ENCODE results near the gene NUP98. TPM values are rescaled to one million over a fixed set of nuclear protein-coding genes. Genes with fewer than 3 reads are reported as not detected.

Gene NUP98
- total RNA-seq, 2 experiments from 2014 or later, result 161 to 186 TPM

- Histone ChIP-seq H3K27me3 (ENCODE audit: control insufficient read depth in 1 of 2, insufficient read depth in 2 of 2, low read length in 2 of 2) (peaks cover 12 to 27% of the 10 kb centered on the region in 2 experiments), H3K9me3 (ENCODE audit: control insufficient read depth in 1 of 2, insufficient read depth in 1 of 2, low read length in 2 of 2) (peaks cover 0 to 10% of the 10 kb centered on the region in 2 experiments), H3K27ac (ENCODE audit: low read depth in 1 of 2, low read length in 2 of 2) (no peak overlapping the region), H3K36me3 (ENCODE audit: insufficient read depth, low read length) (no peaks in the 10 kb centered on the region), H3K4me1 (ENCODE audit: insufficient read depth, low read length) (peaks cover 17% of the 10 kb centered on the region), H3K4me3 (ENCODE audit: low read length) (peak overlapping the region; percentile 49)
- POLR2A ChIA-PET, result no interaction called here
- DNase-seq, result peak; percentile 54 to 87 (median 74)
- H3K27ac Mint-ChIP-seq, result no peak overlapping the region
- H3K4me1 Mint-ChIP-seq (ENCODE audit: low read depth), result peaks cover 5% of the 10 kb centered on the region
- no peaks in the 10 kb centered on the region for H3K36me3 Mint-ChIP-seq (ENCODE audit: low read depth)
- H3K27me3 Mint-ChIP-seq, result peaks cover 46% of the 10 kb centered on the region
- CTCF ChIA-PET, result no interaction called here
- TF ChIP-seq, protein P1, sequence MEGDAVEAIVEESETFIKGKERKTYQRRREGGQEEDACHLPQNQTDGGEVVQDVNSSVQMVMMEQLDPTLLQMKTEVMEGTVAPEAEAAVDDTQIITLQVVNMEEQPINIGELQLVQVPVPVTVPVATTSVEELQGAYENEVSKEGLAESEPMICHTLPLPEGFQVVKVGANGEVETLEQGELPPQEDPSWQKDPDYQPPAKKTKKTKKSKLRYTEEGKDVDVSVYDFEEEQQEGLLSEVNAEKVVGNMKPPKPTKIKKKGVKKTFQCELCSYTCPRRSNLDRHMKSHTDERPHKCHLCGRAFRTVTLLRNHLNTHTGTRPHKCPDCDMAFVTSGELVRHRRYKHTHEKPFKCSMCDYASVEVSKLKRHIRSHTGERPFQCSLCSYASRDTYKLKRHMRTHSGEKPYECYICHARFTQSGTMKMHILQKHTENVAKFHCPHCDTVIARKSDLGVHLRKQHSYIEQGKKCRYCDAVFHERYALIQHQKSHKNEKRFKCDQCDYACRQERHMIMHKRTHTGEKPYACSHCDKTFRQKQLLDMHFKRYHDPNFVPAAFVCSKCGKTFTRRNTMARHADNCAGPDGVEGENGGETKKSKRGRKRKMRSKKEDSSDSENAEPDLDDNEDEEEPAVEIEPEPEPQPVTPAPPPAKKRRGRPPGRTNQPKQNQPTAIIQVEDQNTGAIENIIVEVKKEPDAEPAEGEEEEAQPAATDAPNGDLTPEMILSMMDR (IDR thresholded peaks at IDR 0.05), result no peak
- intact Hi-C loops (cut with DNase I, micrococcal nuclease), result no loop called here
- peak; percentile 99 for ATAC-seq (ENCODE audit: poor library complexity)
- H3K9me3 Mint-ChIP-seq, result no peaks in the 10 kb centered on the region
- peak overlapping the region; percentile 83 for H3K4me3 Mint-ChIP-seq
Measured at GRCh38 chr11:3642071-3642951, 155.0 kb downstream of the NUP98 start.

- Histone ChIP-seq H3K9me3 (ENCODE audit: control insufficient read depth in 1 of 2, insufficient read depth in 1 of 2, low read length in 2 of 2) (peaks cover 0 to 10% of the 10 kb centered on the region in 2 experiments), H3K27me3 (ENCODE audit: control insufficient read depth in 1 of 2, insufficient read depth in 2 of 2, low read length in 2 of 2) (peaks cover 12 to 27% of the 10 kb centered on the region in 2 experiments), H3K4me1 (ENCODE audit: insufficient read depth, low read length) (peaks cover 17% of the 10 kb centered on the region), H3K36me3 (ENCODE audit: insufficient read depth, low read length) (no peaks in the 10 kb centered on the region), H3K4me3 (ENCODE audit: low read length) (peak within 1 kb of the TSS; percentile 49), H3K27ac (ENCODE audit: low read depth in 1 of 2, low read length in 2 of 2) (no peak within 1 kb of the TSS)
- Mint-ChIP-seq H3K4me1 (ENCODE audit: low read depth) (peaks cover 5% of the 10 kb centered on the region), H3K4me3 (peak within 1 kb of the TSS; percentile 83), H3K27me3 (peaks cover 44% of the 10 kb centered on the region), H3K9me3 (no peaks in the 10 kb centered on the region), H3K27ac (no peak within 1 kb of the TSS), H3K36me3 (ENCODE audit: low read depth) (no peaks in the 10 kb centered on the region)
- intact Hi-C loops (cut with DNase I, micrococcal nuclease), result no loop called here
- CTCF ChIA-PET, result interaction anchor here (0.6 kb wide), 1 partner anchor 14 kb away, joined by 7 read pairs; no protein-coding TSS in a partner anchor
- ATAC-seq (ENCODE audit: poor library complexity) (no peak), DNase-seq (no peak)
- TF ChIP-seq, protein P1 (IDR thresholded peaks at IDR 0.05), result no peak
- POLR2A ChIA-PET, result no interaction called here
Measured at GRCh38 chr11:3641701-3642070, 155.7 kb downstream of the NUP98 start, which contains the start of gene ART5. Gene ART5, minus strand, starts transcription at chr11:3641992. Its CDS starts 130 bp downstream, at chr11:3641862.

DNA sequence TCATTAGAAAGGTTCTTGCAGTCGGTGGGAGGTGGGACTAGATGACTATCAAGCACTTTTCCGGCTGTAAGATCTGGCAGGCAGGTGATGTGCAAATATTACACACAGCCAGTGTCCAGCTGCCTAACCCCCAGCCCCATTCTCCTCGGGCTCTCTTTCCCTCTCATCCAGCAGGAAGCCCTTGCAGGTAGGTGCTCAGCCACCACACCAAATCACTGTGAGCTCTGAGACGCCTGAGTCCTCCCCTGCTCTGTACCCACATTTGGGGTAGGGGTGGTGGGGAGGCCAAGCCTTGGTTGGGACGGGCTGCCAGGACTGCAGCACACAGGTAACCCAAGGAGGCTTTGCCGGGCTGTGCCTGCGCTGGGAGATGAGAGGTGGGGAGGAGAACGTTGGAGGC, 156.2 kb downstream of the NUP98 start:
- intact Hi-C loops (cut with DNase I, micrococcal nuclease), result no loop called here
- Histone ChIP-seq H3K4me3 (ENCODE audit: low read length) (no peak overlapping the region), H3K27ac (ENCODE audit: low read depth in 1 of 2, low read length in 2 of 2) (no peak overlapping the region), H3K27me3 (ENCODE audit: control insufficient read depth in 1 of 2, insufficient read depth in 2 of 2, low read length in 2 of 2) (peaks cover 12 to 27% of the 10 kb centered on the region in 2 experiments), H3K36me3 (ENCODE audit: insufficient read depth, low read length) (no peaks in the 10 kb centered on the region), H3K4me1 (ENCODE audit: insufficient read depth, low read length) (peaks cover 17% of the 10 kb centered on the region), H3K9me3 (ENCODE audit: control insufficient read depth in 1 of 2, insufficient read depth in 1 of 2, low read length in 2 of 2) (peaks cover 0 to 10% of the 10 kb centered on the region in 2 experiments)
- Mint-ChIP-seq H3K27me3 (peaks cover 39% of the 10 kb centered on the region), H3K9me3 (no peaks in the 10 kb centered on the region), H3K4me3 (peak overlapping the region; percentile 81), H3K4me1 (ENCODE audit: low read depth) (peaks cover 5% of the 10 kb centered on the region), H3K36me3 (ENCODE audit: low read depth) (no peaks in the 10 kb centered on the region), H3K27ac (no peak overlapping the region)
- DNase-seq, result no peak
- no peak for ATAC-seq (ENCODE audit: poor library complexity)
- CTCF ChIA-PET, result interaction anchor here (0.6 kb wide), 1 partner anchor 13 kb away, joined by 7 read pairs; no protein-coding TSS in a partner anchor
- POLR2A ChIA-PET, result no interaction called here
- TF ChIP-seq, protein P1 (IDR thresholded peaks at IDR 0.05), result no peak

All from CD4-positive, alpha-beta T cell (primary cell).